Activated T-cell treated with anti-CD3 and anti-CD28 coated beads, Interleukin-2, amount 50 U/mL, for 24 hours (primary cell): ENCODE measurements around the gene PYGO2.

Experiments used
- DNase-seq: peaks from one replicate; pipeline ENCODE4 v3.0.0-alpha.2; 2020
- H3K27ac Mint-ChIP-seq: 2 replicates; pipeline ENCODE4 v1.8.0; 2020; ENCODE audit warnings: mild to moderate bottlenecking, mixed read lengths
- H3K27me3 Mint-ChIP-seq: 2 replicates; pipeline ENCODE4 v1.8.0; 2020; ENCODE audit warnings: mixed read lengths
- H3K36me3 Mint-ChIP-seq: 2 replicates; pipeline ENCODE4 v1.8.0; 2020; ENCODE audit warnings: low read depth, mixed read lengths
- H3K4me1 Mint-ChIP-seq: 2 replicates; pipeline ENCODE4 v1.8.0; 2020; ENCODE audit warnings: low read depth, mixed read lengths
- H3K4me3 Mint-ChIP-seq: 2 replicates; pipeline ENCODE4 v1.8.0; 2020; ENCODE audit warnings: mild to moderate bottlenecking, moderate library complexity, mixed read lengths
- H3K9me3 Mint-ChIP-seq: 2 replicates; pipeline ENCODE4 v1.8.0; 2020; ENCODE audit warnings: mixed read lengths

Gene PYGO2, protein sequence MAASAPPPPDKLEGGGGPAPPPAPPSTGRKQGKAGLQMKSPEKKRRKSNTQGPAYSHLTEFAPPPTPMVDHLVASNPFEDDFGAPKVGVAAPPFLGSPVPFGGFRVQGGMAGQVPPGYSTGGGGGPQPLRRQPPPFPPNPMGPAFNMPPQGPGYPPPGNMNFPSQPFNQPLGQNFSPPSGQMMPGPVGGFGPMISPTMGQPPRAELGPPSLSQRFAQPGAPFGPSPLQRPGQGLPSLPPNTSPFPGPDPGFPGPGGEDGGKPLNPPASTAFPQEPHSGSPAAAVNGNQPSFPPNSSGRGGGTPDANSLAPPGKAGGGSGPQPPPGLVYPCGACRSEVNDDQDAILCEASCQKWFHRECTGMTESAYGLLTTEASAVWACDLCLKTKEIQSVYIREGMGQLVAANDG

DNA sequence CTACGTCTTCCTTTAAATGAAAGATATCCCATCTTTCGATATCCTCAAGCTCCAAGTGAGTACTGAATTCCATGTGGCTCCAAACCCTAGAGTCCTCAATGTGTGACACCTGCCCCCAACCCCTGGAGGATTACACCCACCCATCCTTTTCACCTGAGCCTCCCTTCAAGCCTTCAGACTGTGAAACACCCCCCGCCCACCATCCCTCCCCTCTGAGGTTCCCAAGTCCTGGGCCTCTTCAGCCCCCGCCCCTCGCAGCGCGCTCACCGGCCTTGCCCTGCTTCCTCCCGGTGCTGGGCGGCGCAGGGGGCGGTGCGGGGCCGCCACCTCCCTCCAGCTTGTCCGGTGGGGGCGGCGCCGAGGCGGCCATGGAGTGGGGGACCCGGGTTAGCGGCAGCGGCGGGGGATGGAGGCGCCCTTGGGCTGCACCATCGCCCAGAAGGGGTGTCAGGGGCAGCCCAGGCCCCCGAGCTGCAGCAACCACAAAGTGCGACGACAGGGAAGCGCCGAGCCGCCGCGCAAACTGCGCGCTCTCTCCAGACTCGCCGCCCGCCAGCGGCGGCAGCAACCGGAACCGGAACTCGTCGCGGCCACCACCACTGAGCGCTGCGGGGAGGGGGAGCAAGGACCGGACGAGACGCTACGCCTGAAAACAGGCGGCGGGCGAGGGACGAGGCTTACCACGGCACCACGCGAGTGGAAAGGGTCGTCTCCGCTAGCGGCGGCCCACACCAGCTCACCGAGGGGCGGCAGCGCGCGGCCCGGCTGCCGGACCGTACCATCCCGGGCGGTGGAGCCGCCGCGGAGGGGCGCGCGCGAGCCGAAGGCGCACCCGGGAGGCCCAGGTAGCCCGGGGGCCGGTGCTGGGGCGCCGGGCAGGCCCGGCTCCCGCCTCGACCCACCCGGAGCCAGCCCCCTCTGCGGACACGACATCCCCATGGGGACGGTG lies at the start of gene PYGO2:
PYGO2 (minus strand) TSS at position 576 of the 949 bp plus-strand sequence; CDS start at position 370, 206 bp downstream.
- peaks cover 51% of the 10 kb centered on the region for H3K4me1 Mint-ChIP-seq
- peak; percentile 91 for DNase-seq
- peak within 1 kb of the TSS; percentile 96 for H3K4me3 Mint-ChIP-seq
- peaks cover 83% of the 10 kb centered on the region for H3K36me3 Mint-ChIP-seq
- H3K27me3 Mint-ChIP-seq = no peaks in the 10 kb centered on the region
- peak within 1 kb of the TSS; percentile 96 for H3K27ac Mint-ChIP-seq
- no peaks in the 10 kb centered on the region for H3K9me3 Mint-ChIP-seq

DNA sequence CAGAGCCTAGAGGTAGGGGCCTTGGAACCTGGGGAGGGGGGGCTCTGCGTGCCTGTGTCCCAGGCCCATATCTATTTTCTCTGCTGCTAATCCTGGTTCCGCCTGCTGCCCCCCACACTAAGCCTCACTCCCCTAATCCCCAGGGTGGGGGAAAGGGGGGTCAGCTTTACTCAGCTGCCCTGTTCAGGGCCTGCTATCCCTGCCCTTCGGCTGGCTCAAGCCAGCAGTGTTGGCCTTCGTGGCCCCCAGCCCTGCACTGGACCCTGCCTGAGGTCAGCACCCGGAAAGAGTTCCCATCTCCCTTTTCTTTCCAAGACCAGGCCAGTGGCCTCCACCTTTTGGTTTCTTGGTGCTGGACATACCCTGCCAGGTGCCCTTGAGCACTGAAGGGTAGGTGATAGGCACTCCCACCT lies 49.4 kb upstream of the PYGO2 start:
- H3K27me3 Mint-ChIP-seq = no peaks in the 10 kb centered on the region
- peaks cover 80% of the 10 kb centered on the region for H3K4me1 Mint-ChIP-seq
- H3K36me3 Mint-ChIP-seq = peaks cover 60% of the 10 kb centered on the region
- peak overlapping the region; percentile 91 for H3K4me3 Mint-ChIP-seq
- no peak for DNase-seq
- H3K27ac Mint-ChIP-seq = peak overlapping the region; percentile 96
- H3K9me3 Mint-ChIP-seq = no peaks in the 10 kb centered on the region

DNA sequence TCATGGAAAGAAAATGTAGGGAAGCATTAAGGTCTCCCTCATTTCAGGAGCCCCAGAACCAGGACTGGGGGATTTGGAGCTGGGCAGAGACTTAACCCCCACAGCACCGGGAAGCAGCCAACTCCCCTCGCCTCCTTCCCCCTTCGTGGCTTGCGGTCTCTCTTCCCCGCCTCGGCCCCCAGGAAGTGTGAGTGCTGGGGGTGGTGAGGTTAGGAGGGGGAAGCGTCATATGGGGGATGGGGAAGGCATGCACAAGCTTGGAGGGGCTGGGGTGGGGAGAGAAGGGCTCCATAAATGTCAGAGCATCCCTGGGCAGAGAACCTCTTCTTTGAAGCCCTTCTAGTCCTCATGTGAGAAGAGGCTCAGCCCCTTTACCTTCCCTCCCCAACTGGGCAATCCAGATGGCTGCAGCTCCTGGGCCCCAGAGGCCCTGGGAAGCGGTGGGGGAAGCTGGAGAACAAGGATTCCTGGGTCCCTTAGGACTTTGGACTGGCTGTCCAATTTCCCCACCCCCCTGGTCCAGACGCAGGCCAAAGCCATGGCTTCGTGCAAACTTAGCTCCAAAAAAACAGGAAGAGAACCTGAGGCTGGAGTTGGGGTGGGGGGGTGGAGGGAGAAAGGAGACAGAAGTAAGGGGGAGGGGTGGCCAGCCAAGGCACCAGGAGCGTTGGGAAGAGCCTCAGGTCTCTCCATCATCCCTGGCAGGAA lies 48.8 kb upstream of the PYGO2 start:
- Mint-ChIP-seq H3K36me3 (peaks cover 55% of the 10 kb centered on the region), H3K9me3 (no peaks in the 10 kb centered on the region), H3K4me1 (peaks cover 80% of the 10 kb centered on the region), H3K27me3 (no peaks in the 10 kb centered on the region), H3K4me3 (peak overlapping the region; percentile 91), H3K27ac (peak overlapping the region; percentile 96)
- DNase-seq = peak; percentile 57

DNA sequence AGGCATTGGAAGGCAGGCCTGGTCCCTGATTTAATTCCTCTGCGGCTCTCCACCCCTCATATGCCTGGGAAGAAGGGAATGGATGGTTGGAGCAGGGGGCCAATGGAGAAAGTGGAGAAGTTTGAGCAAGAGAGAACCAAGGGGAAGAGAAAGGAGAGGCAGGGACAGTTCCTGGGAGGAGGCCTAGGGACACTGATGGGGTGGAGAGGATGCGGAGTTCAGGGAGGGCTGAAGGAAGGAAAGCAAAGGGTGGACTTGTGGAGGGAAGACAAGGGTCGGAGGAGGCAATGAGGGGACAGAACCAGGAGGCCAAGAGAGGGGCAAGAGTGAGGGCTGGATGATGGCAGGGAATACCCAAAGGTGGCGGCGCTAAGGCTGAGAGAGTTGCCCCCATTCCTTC lies 48.2 kb upstream of the PYGO2 start:
- Mint-ChIP-seq H3K9me3 (no peaks in the 10 kb centered on the region), H3K27me3 (no peaks in the 10 kb centered on the region), H3K4me3 (peak overlapping the region; percentile 91), H3K27ac (peak overlapping the region; percentile 96), H3K4me1 (peaks cover 79% of the 10 kb centered on the region), H3K36me3 (peaks cover 50% of the 10 kb centered on the region)
- DNase-seq = no peak

DNA sequence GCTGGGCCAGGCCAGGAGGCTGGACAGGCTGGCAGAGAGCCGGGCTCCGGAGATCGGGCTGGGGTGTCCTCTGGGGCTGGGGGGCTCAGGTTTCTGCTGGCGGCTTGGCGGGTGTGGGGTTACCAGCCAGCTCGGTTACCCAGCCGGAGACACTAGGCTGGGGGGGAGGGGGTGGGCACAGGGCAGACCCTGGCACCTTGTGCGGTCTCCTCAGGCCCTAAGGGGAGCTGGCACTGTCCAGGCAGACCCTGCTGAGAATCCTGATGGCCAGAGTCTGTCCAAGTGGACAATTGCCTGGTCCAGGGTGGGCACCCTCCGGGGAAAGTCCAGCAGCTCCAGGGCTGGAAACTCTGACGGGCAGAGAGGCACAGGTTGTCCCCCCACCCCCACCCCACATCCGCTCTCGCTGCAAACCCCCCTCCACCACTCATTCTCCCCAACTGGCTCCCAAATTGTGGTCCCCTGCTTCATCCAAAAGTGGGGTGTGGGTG lies 47.7 kb upstream of the PYGO2 start:
- DNase-seq = peak; percentile 62
- no peaks in the 10 kb centered on the region for H3K27me3 Mint-ChIP-seq
- no peaks in the 10 kb centered on the region for H3K9me3 Mint-ChIP-seq
- H3K4me1 Mint-ChIP-seq = peaks cover 80% of the 10 kb centered on the region
- H3K36me3 Mint-ChIP-seq = peaks cover 48% of the 10 kb centered on the region
- H3K27ac Mint-ChIP-seq = peak overlapping the region; percentile 96
- H3K4me3 Mint-ChIP-seq = peak overlapping the region; percentile 91

DNA sequence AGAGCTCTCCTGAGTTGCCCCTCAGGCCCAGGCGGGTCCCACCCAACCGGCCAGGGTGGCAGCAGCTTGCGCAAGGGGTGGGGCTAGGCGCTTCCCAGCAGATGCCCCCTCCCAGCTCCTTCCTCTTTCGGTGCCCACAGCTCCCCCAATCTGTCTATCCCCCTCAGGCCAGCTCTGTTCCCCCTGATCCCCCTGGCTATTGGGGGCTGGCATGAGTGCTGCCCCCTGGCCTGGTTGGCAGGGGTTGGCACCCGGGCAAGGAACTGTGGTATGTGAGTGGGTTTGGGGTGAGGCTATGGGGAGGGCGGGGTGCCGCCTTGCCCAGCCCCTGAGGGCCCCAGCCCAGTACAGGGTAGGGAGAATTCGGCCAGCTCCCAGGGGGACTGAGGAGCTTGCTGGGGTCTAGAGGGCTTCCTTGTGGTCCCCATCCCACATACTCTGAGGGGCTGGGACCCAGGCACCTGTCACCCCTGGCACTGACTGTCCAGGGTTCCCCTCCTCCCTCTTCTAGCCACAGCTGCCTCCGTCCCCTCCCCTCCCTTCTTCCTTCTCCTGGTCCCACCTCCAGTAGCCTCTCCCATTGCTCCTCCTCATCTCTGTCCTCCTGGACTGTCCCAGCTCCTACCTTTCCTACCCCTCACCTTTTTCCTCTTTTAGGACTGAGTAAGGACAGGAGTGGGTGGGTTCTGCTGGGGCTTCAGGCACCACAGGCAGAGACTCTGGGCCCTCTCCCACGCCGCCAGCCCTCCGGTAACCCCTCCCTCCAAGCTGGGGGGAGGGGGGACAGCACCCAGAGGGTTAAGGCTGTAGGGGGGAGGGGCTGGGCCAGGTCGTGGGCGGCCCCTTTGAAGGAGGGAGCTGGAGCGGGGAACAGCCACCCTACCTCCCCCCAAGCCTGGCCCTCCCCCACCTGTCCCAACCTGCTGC lies 46.7 kb upstream of the PYGO2 start:
- Mint-ChIP-seq H3K27ac (peak overlapping the region; percentile 96), H3K4me1 (peaks cover 79% of the 10 kb centered on the region), H3K27me3 (no peaks in the 10 kb centered on the region), H3K36me3 (peaks cover 44% of the 10 kb centered on the region), H3K9me3 (no peaks in the 10 kb centered on the region), H3K4me3 (peak overlapping the region; percentile 91)
- DNase-seq = peak; percentile 78

DNA sequence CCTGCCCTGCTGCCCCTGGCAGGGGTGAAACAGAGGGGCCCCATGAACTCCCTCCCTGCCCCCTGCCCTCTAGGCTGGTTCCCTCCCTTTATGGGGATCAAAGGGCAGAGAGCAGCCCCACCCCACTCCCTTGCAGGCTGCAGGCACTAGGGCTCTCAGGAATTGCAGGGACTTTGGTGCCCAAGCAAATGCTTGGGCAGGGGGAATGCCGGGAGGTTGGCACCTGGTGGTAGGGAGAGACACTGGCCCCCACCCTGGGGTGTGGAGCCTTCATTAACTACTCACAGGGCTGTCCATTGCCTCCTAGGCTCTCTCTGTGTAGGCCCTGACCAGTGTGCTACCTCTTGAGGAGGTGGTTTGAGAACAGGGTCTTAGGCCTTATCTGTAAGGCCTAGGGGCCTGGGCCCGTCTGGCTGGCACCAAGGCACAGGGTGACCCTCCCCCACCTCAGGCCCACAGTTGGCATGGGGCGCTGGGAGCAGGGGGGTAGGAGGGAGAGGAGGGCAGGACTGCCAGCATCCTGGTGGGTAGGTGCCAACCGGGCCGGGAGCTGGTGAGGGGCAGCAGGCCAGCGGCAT lies 45.8 kb upstream of the PYGO2 start:
- no peaks in the 10 kb centered on the region for H3K9me3 Mint-ChIP-seq
- peak; percentile 48 for DNase-seq
- H3K27ac Mint-ChIP-seq = peak overlapping the region; percentile 91
- H3K36me3 Mint-ChIP-seq = peaks cover 38% of the 10 kb centered on the region
- no peaks in the 10 kb centered on the region for H3K27me3 Mint-ChIP-seq
- H3K4me1 Mint-ChIP-seq = peaks cover 73% of the 10 kb centered on the region
- H3K4me3 Mint-ChIP-seq = no peak overlapping the region

DNA sequence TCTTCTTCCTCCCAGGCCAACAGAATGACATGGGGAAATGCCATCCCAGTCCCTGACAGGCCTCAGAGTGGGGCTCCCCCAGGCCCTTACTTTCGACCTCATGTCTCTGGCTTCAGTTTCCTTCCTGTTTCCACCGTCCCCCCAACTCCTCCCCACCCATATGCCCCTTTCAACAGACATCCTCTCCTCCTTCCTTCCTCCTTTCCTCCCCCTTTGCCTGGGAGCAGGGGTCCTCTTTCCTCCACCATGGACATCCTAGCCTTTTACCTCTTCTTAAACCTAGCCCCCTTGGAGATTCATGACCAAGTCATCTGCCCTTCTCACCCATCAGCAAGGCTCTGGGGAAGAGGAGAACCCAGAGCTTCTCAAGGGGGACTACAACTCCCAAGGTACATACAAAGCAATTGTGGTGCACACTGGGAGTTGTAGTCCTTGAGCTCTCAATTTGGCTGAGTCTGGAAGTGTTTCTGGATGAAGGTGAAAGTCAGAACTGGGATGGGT lies 45.1 kb upstream of the PYGO2 start:
- H3K27me3 Mint-ChIP-seq = no peaks in the 10 kb centered on the region
- peaks cover 66% of the 10 kb centered on the region for H3K4me1 Mint-ChIP-seq
- H3K27ac Mint-ChIP-seq = peak overlapping the region; percentile 91
- no peaks in the 10 kb centered on the region for H3K9me3 Mint-ChIP-seq
- H3K4me3 Mint-ChIP-seq = peak overlapping the region; percentile 66
- H3K36me3 Mint-ChIP-seq = peaks cover 33% of the 10 kb centered on the region
- peak; percentile 63 for DNase-seq

DNA sequence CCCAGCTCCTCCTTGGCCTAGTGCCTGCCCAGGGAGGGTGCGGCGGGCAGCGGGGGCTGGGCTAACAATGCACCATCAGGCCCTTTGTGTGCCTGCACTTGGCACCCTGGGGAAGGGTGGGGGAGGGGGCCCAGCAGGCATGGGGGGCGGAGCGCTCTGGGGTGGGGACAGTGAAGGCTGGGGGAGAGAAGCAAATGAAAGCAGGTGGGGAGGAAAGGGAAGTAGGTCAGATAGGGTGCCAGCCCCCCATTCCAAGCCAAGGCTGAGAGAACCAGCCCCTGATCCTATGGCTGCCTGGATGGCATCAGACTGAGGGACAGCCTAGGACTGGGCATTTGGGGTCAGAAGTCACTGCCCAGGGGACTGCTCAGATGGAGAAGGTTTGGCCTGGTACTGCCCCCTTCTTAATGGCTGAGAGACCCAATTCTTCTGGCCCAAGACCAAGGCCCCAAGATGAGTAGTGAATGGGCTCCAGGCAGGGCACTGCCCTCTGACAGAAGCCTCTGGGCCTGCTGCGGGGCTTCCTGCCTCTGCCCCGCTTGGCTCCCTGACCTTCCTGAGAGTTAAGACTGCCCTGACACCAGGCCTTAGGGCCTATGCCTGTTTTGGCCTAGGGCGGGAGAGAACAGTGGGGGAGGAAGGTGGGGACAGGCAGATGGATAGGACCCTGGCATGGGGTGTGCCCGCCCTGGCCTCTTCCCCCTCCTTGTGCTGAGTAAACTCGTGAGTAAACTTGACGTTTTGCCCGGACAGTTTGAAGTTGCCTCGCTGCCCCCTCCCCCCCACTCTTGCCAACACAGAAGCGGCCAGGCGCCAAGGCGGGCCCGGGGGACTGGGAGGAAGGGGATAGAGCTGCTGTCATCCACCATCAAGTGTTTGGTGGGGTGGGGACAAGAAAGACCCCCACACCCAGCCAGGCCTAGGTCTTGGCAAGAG lies 43.8 kb upstream of the PYGO2 start:
- H3K4me3 Mint-ChIP-seq = peak overlapping the region; percentile 66
- H3K27me3 Mint-ChIP-seq = no peaks in the 10 kb centered on the region
- H3K36me3 Mint-ChIP-seq = peaks cover 25% of the 10 kb centered on the region
- peak overlapping the region; percentile 91 for H3K27ac Mint-ChIP-seq
- H3K4me1 Mint-ChIP-seq = peaks cover 64% of the 10 kb centered on the region
- no peaks in the 10 kb centered on the region for H3K9me3 Mint-ChIP-seq
- DNase-seq = no peak

DNA sequence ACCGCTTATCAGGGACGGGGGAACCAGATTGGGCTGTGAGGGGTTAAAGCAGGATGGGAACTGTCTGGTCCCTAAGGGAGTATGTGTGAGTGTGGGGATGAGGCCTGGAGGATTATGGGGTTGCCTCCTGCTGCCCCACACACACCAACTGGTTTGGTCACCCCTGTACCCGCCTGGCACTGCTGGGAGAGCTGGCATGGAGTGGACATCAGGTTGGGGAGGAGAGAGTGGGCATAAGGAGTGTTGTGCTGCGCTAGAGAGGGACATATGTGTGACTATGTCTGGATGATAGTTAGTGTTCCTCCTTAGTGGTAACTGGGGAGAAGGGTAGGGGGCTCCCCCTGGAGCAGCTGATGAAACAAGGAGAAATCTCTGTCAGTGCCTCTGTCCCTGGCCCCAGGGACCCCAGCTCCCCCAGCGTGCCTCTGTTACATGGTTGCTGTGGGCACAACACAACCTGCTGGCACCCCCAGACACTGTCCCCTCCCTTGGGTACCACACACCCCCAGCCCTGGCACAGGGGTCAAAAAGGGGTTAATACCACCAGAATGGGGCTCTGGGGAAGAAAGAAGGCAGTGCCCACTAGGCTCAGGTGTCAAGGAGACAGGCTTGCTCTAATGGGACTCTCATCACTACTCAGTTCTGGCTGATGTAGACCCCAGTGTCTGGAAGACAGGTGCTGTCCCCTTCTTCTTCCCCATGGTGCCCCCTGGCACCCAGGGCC lies 42.9 kb upstream of the PYGO2 start:
- Mint-ChIP-seq H3K4me3 (peak overlapping the region; percentile 92), H3K9me3 (no peaks in the 10 kb centered on the region), H3K27me3 (no peaks in the 10 kb centered on the region), H3K4me1 (peaks cover 63% of the 10 kb centered on the region), H3K36me3 (peaks cover 17% of the 10 kb centered on the region), H3K27ac (peak overlapping the region; percentile 91)
- peak; percentile 46 for DNase-seq

DNA sequence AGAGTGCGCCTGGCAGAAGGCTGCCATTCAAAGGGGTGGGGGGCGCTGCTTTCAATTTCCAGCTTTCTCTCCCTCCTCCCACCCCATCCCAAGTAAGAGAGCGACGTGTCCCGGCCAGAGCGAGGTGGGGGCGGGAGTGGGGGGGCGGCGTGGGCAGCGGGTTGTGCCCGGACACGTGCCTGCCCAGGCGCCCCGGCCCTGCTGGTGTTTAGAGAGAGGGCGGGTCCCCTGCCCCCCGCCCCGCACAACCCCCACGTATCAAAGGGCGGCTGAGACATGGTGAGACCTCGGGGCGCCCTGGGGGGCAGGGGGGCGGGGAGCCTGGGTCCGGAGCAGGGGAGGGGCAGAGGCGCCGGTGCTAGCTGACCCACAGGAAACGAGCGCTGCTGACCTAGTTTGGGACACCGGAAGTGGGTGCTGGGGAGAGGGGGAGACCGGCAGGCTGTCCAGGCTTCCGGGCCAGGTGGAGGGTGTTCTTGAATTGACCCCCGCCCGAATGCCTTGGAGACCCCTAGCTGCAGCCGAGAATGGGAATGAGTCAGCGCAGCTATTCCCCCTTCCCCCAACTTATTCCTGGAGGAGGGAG lies 42.3 kb upstream of the PYGO2 start:
- H3K9me3 Mint-ChIP-seq = no peaks in the 10 kb centered on the region
- peak; percentile 49 for DNase-seq
- peak overlapping the region; percentile 92 for H3K4me3 Mint-ChIP-seq
- peaks cover 13% of the 10 kb centered on the region for H3K36me3 Mint-ChIP-seq
- H3K27me3 Mint-ChIP-seq = no peaks in the 10 kb centered on the region
- peak overlapping the region; percentile 92 for H3K27ac Mint-ChIP-seq
- peaks cover 66% of the 10 kb centered on the region for H3K4me1 Mint-ChIP-seq
